Measurements from ENCODE around the gene LY6G6C. TPM values are rescaled to one million over a fixed set of nuclear protein-coding genes. Genes with fewer than 3 reads are reported as not detected.

The LY6G6C gene
- total RNA-seq, 1 experiment from 2014 or later, result 0.22 TPM

GRCh38 chr6:31713991-31714684, 7.4 kb downstream of the LY6G6C start:
- Histone ChIP-seq H3K36me3 (ENCODE audit: low read depth, low read length) (no peaks in the 10 kb centered on the region), H3K4me2 (ENCODE audit: low read length) (no peak overlapping the region), H3K79me2 (ENCODE audit: low read length) (no peaks in the 10 kb centered on the region), H3K9me2 (replicated peaks; ENCODE audit: low read length) (no peaks in the 10 kb centered on the region), H3K4me1 (ENCODE audit: insufficient read depth, low read length) (peaks cover 19% of the 10 kb centered on the region), H3F3A (ENCODE audit: low read length, unreplicated experiment) (no peaks in the 10 kb centered on the region), H4K20me1 (ENCODE audit: low read length) (no peaks in the 10 kb centered on the region), H2AFZ (ENCODE audit: low read length) (no peak overlapping the region), H3K9ac (ENCODE audit: low read length) (no peak overlapping the region), H3K4me3 (ENCODE audit: low read length) (no peak overlapping the region), H3K9me3 (ENCODE audit: low read length) (no peaks in the 10 kb centered on the region), H3K27me3 (ENCODE audit: low read length) (no peaks in the 10 kb centered on the region), H3K27ac (ENCODE audit: low read length) (no peak overlapping the region)
- no peak for DNase-seq
- intact Hi-C loops (cut with micrococcal nuclease), result loop anchor here (10.0 kb wide), 1 partner anchor 51 kb away; the partner anchor contains the start of gene SAPCD1
- BruUV-seq (replicated peaks), result no TSS peak
- no peak for ATAC-seq
- CTCF ChIA-PET, result interaction anchor here (0.6 kb wide), 1 partner anchor 31 kb away, joined by 4 read pairs; no protein-coding TSS in a partner anchor
- POLR2A ChIA-PET (ENCODE audit: unreplicated experiment), result no interaction called here
- TF ChIP-seq CTCF (conservative IDR thresholded peaks at IDR 0.05; ENCODE audit: low read depth, low read length) (no peak), EZH2 (IDR thresholded peaks at IDR 0.05; ENCODE audit: low read length, unreplicated experiment) (no peak), EZH2phosphoT487 (IDR thresholded peaks at IDR 0.05; ENCODE audit: borderline replicate concordance, low read length) (no peak)

- H3K9me2 ChIP-seq (replicated peaks; ENCODE audit: low read length), result no peaks in the 10 kb centered on the region
- TF ChIP-seq CTCF (conservative IDR thresholded peaks at IDR 0.05; ENCODE audit: low read depth, low read length), result no peak
- TF ChIP-seq EZH2phosphoT487 (IDR thresholded peaks at IDR 0.05; ENCODE audit: borderline replicate concordance, low read length), result no peak
- no peak for TF ChIP-seq EZH2 (IDR thresholded peaks at IDR 0.05; ENCODE audit: low read length, unreplicated experiment)
- BruUV-seq (replicated peaks), result no TSS peak
- H3K4me1 ChIP-seq (ENCODE audit: insufficient read depth, low read length), result peaks cover 12% of the 10 kb centered on the region
- H3K9ac ChIP-seq (ENCODE audit: low read length), result no peak overlapping the region
- no peaks in the 10 kb centered on the region for H3K9me3 ChIP-seq (ENCODE audit: low read length)
- no peaks in the 10 kb centered on the region for H3F3A ChIP-seq (ENCODE audit: low read length, unreplicated experiment)
- H2AFZ ChIP-seq (ENCODE audit: low read length), result no peak overlapping the region
- no peaks in the 10 kb centered on the region for H4K20me1 ChIP-seq (ENCODE audit: low read length)
- no peak overlapping the region for H3K4me2 ChIP-seq (ENCODE audit: low read length)
- H3K27me3 ChIP-seq (ENCODE audit: low read length), result no peaks in the 10 kb centered on the region
- H3K4me3 ChIP-seq (ENCODE audit: low read length), result no peak overlapping the region
- no peaks in the 10 kb centered on the region for H3K36me3 ChIP-seq (ENCODE audit: low read depth, low read length)
- DNase-seq (no peak), ATAC-seq (no peak)
- no peaks in the 10 kb centered on the region for H3K79me2 ChIP-seq (ENCODE audit: low read length)
- POLR2A ChIA-PET (ENCODE audit: unreplicated experiment), result interaction anchor here (1.1 kb wide), 1 partner anchor 113 kb away, joined by 3 read pairs; no protein-coding TSS in a partner anchor
- CTCF ChIA-PET, result no interaction called here
- no peak overlapping the region for H3K27ac ChIP-seq (ENCODE audit: low read length)
- intact Hi-C loops (cut with micrococcal nuclease), result loop anchor here (10.0 kb wide), 1 partner anchor 51 kb away; the partner anchor contains the start of gene SAPCD1
Measured at GRCh38 chr6:31713465-31713864, 8.1 kb downstream of the LY6G6C start.

GRCh38 chr6:31712296-31712695, 9.2 kb downstream of the LY6G6C start:
- ChIA-PET CTCF (no interaction called here), POLR2A (ENCODE audit: unreplicated experiment) (interaction anchor here (1.1 kb wide), 1 partner anchor 114 kb away, joined by 3 read pairs; no protein-coding TSS in a partner anchor)
- peak; percentile 97 for ATAC-seq
- Histone ChIP-seq H3K27me3 (ENCODE audit: low read length) (no peaks in the 10 kb centered on the region), H3K9ac (ENCODE audit: low read length) (no peak overlapping the region), H2AFZ (ENCODE audit: low read length) (no peak overlapping the region), H3K4me2 (ENCODE audit: low read length) (no peak overlapping the region), H3K9me2 (replicated peaks; ENCODE audit: low read length) (no peaks in the 10 kb centered on the region), H3K27ac (ENCODE audit: low read length) (no peak overlapping the region), H3K4me1 (ENCODE audit: insufficient read depth, low read length) (peaks cover 2% of the 10 kb centered on the region), H3F3A (ENCODE audit: low read length, unreplicated experiment) (no peaks in the 10 kb centered on the region), H3K4me3 (ENCODE audit: low read length) (no peak overlapping the region), H3K36me3 (ENCODE audit: low read depth, low read length) (no peaks in the 10 kb centered on the region), H4K20me1 (ENCODE audit: low read length) (no peaks in the 10 kb centered on the region), H3K9me3 (ENCODE audit: low read length) (no peaks in the 10 kb centered on the region), H3K79me2 (ENCODE audit: low read length) (no peaks in the 10 kb centered on the region)
- TF ChIP-seq EZH2 (IDR thresholded peaks at IDR 0.05; ENCODE audit: low read length, unreplicated experiment) (no peak), CTCF (conservative IDR thresholded peaks at IDR 0.05; ENCODE audit: low read depth, low read length) (peak; percentile 66), EZH2phosphoT487 (IDR thresholded peaks at IDR 0.05; ENCODE audit: borderline replicate concordance, low read length) (no peak)
- BruUV-seq (replicated peaks), result no TSS peak
- peak; percentile 61 for DNase-seq
- intact Hi-C loops (cut with micrococcal nuclease), result loop anchor here (1.0 to 10.0 kb wide), 2 partner anchors 53 to 118 kb away; partner anchors contain the start of gene SAPCD1

Measured in PC-3 (cell line).